Activated naive CD8-positive, alpha-beta T cell treated with anti-CD3 and anti-CD28 coated beads, Interleukin-2, amount 50 U/mL, for 16 hours (primary cell): Measurements from ENCODE around the gene NTM.
"Not testable (repeated sequence)": the region's sequence is repeated elsewhere in the genome, so short reads cannot be mapped to it uniquely, and the experiment has no call there.

ENCODE experiments used
- DNase-seq: peaks from one replicate; pipeline ENCODE4 v3.0.0-alpha.2; 2020; ENCODE audit warnings: low read depth, low spot score

Gene NTM

GRCh38 chr11:132069593-132069992 lies 699.2 kb downstream of the NTM start:
- not testable (repeated sequence) for DNase-seq

- not testable (repeated sequence) for DNase-seq
Measured at GRCh38 chr11:132070907-132071306, 700.5 kb downstream of the NTM start.

GRCh38 chr11:132072044-132072857 lies 701.8 kb downstream of the NTM start:
- no peak for DNase-seq

GRCh38 chr11:132072858-132073211 lies 702.4 kb downstream of the NTM start:
- DNase-seq, result no peak

- DNase-seq, result no peak
Measured at GRCh38 chr11:132073787-132074186, 703.4 kb downstream of the NTM start.

GRCh38 chr11:132075447-132075846 lies 705.0 kb downstream of the NTM start:
- no peak for DNase-seq

- no peak for DNase-seq
Measured at GRCh38 chr11:132077416-132077815, 707.0 kb downstream of the NTM start.

- DNase-seq, result no peak
Measured at GRCh38 chr11:132078264-132079076, 708.1 kb downstream of the NTM start.

GRCh38 chr11:132080127-132080526 lies 709.7 kb downstream of the NTM start:
- DNase-seq, result no peak

GRCh38 chr11:132082566-132082965 lies 712.2 kb downstream of the NTM start:
- no peak for DNase-seq

GRCh38 chr11:132084433-132084832 lies 714.0 kb downstream of the NTM start:
- DNase-seq, result no peak

GRCh38 chr11:132087148-132087547 lies 716.7 kb downstream of the NTM start:
- no peak for DNase-seq

GRCh38 chr11:132088551-132088950 lies 718.1 kb downstream of the NTM start:
- no peak for DNase-seq

GRCh38 chr11:132093536-132094259 lies 723.3 kb downstream of the NTM start:
- no peak for DNase-seq

- DNase-seq, result no peak
Measured at GRCh38 chr11:132094598-132094997, 724.2 kb downstream of the NTM start.

GRCh38 chr11:132095230-132096131 lies 725.1 kb downstream of the NTM start:
- DNase-seq, result no peak

GRCh38 chr11:132096132-132096825 lies 725.9 kb downstream of the NTM start:
- DNase-seq, result no peak

- DNase-seq, result no peak
Measured at GRCh38 chr11:132099692-132100091, 729.3 kb downstream of the NTM start.

GRCh38 chr11:132100583-132100982 lies 730.2 kb downstream of the NTM start:
- DNase-seq, result no peak

- DNase-seq, result no peak
Measured at GRCh38 chr11:132101881-132102280, 731.5 kb downstream of the NTM start.

- DNase-seq, result no peak
Measured at GRCh38 chr11:132103021-132103420, 732.6 kb downstream of the NTM start.
